A673 (cell line): ENCODE results near the gene SMIM24. TPM values are rescaled to one million over a fixed set of nuclear protein-coding genes. Genes with fewer than 3 reads are reported as not detected.

Experiments
- BruUV-seq: library from RNA; stranded (reverse); fragments of 400-500 nt; replicated peaks from 2 replicates; lab custom pipeline; 2021; lab: Mats Ljungman, UMichigan
- CTCF ChIA-PET: fragments of 300-600 bp; sonication (Branson Sonifier 250); formaldehyde crosslinking; loops from one replicate; lab custom pipeline; 2022; ENCODE audit warnings: antibody characterized with exemption; lab: Charles Lee
- POLR2A ChIA-PET: fragments of 300-600 bp; sonication (Branson Sonifier 250); formaldehyde crosslinking; loops from one replicate; lab custom pipeline; 2022; ENCODE audit warnings: antibody characterized with exemption; ENCODE audit not compliant: low non-redundant PET; lab: Charles Lee
- DNase-seq: peaks from one replicate; pipeline ENCODE4 v3.0.0-alpha.2; 2015; ENCODE audit warnings: low spot score
- H3K27ac ChIP-seq: fragments of 200-600 bp; sonication (generic); 2 replicates; pipeline ENCODE4 v1.5.1; 2016; ENCODE audit warnings: mixed run types, low read depth, mild to moderate bottlenecking, mixed read lengths, antibody characterized with exemption, low read length; ENCODE audit not compliant: poor library complexity, severe bottlenecking
- H3K27me3 ChIP-seq: fragments of 200-600 bp; sonication (generic); replicated peaks from 2 replicates; pipeline ENCODE4 v1.6.1; 2017; ENCODE audit warnings: mixed run types, low read depth, mild to moderate bottlenecking, mixed read lengths, antibody characterized with exemption, low read length; ENCODE audit not compliant: insufficient read depth, poor library complexity
- H3K36me3 ChIP-seq: fragments of 200-600 bp; sonication (generic); 2 replicates; pipeline ENCODE4 v1.6.1; 2016; ENCODE audit warnings: mixed run types, mild to moderate bottlenecking, mixed read lengths, antibody characterized with exemption, low read length; ENCODE audit not compliant: insufficient read depth, poor library complexity, severe bottlenecking
- H3K4me1 ChIP-seq: fragments of 200-600 bp; sonication (generic); 2 replicates; pipeline ENCODE4 v1.6.1; 2017; ENCODE audit warnings: mixed run types, mild to moderate bottlenecking, mixed read lengths, antibody characterized with exemption, low read length; ENCODE audit not compliant: insufficient read depth, poor library complexity, severe bottlenecking
- H3K4me3 ChIP-seq: fragments of 200-600 bp; sonication (generic); 2 replicates; pipeline ENCODE4 v1.5.1; 2016; ENCODE audit warnings: low read depth, mixed run types, mild to moderate bottlenecking, mixed read lengths, low read length; ENCODE audit not compliant: poor library complexity, severe bottlenecking
- H3K9me3 ChIP-seq: fragments of 200-600 bp; sonication (generic); 2 replicates; pipeline ENCODE4 v1.6.1; 2016; ENCODE audit warnings: mixed run types, low read depth, mild to moderate bottlenecking, mixed read lengths, antibody characterized with exemption, low read length; ENCODE audit not compliant: poor library complexity, severe bottlenecking
- CTCF ChIP-seq: fragments of 300-800, 200-600 bp; sonication (generic); conservative IDR thresholded peaks from 2 replicates; pipeline ENCODE4 v1.5.1; 2017; ENCODE audit warnings: low read depth, mild to moderate bottlenecking, antibody characterized with exemption, low read length, moderate library complexity, mixed read lengths
- EZH2 ChIP-seq: fragments of 200-600 bp; sonication (generic); IDR thresholded peaks from 2 replicates; pipeline ENCODE4 v1.6.1; 2017; ENCODE audit warnings: borderline replicate concordance, low read depth, mild to moderate bottlenecking, mixed read lengths, antibody characterized with exemption, low read length; ENCODE audit not compliant: poor library complexity, severe bottlenecking
- intact Hi-C: fragments of 100-400 bp; cut with micrococcal nuclease; formaldehyde crosslinking; loops from one replicate; pipeline ENCODE4 v1.10.0; 2022; ENCODE audit not compliant: unreplicated experiment
- total RNA-seq: library from RNA; stranded (reverse); gene quantifications from 2 replicates; pipeline ENCODE4 v1.2.3, GENCODE V29; 2021

SMIM24 gene
- total RNA-seq, 1 experiment from 2014 or later = not detected

GRCh38 chr19:3471954-3472655, 8.2 kb downstream of the SMIM24 start:
- POLR2A ChIA-PET = no interaction called here
- intact Hi-C loops = loop anchor here (5.0 kb wide), 1 partner anchor 165 kb away; no protein-coding TSS in a partner anchor
- H3K4me1 ChIP-seq = no peaks in the 10 kb centered on the region
- DNase-seq = peak; percentile 46
- no peak overlapping the region for H3K4me3 ChIP-seq
- no peaks in the 10 kb centered on the region for H3K9me3 ChIP-seq
- TF ChIP-seq EZH2 (no peak), CTCF (peak; percentile 97)
- peaks cover 3% of the 10 kb centered on the region for H3K27me3 ChIP-seq
- CTCF ChIA-PET = interaction anchor here (1.0 kb wide), 1 partner anchor 167 kb away, joined by 3 read pairs; no protein-coding TSS in a partner anchor
- BruUV-seq = no TSS peak
- H3K36me3 ChIP-seq = no peaks in the 10 kb centered on the region
- no peak overlapping the region for H3K27ac ChIP-seq

GRCh38 chr19:3470500-3471128, 9.7 kb downstream of the SMIM24 start:
- Histone ChIP-seq H3K9me3 (no peaks in the 10 kb centered on the region), H3K4me3 (no peak overlapping the region), H3K27ac (no peak overlapping the region), H3K36me3 (no peaks in the 10 kb centered on the region), H3K27me3 (peaks cover 3% of the 10 kb centered on the region), H3K4me1 (no peaks in the 10 kb centered on the region)
- POLR2A ChIA-PET = no interaction called here
- CTCF ChIA-PET = interaction anchor here (0.9 to 1.0 kb wide), 3 partner anchors 9 to 195 kb away, joined by 3 to 4 read pairs (median 4); no protein-coding TSS in a partner anchor
- no TSS peak for BruUV-seq
- intact Hi-C loops = loop anchor here (5.0 kb wide), 1 partner anchor 163 kb away; no protein-coding TSS in a partner anchor
- TF ChIP-seq CTCF (no peak), EZH2 (no peak)
- no peak for DNase-seq

GRCh38 chr19:3469638-3470499, 10.5 kb downstream of the SMIM24 start:
- no peak for DNase-seq
- POLR2A ChIA-PET = no interaction called here
- TF ChIP-seq EZH2 (no peak), CTCF (peak; percentile 37)
- Histone ChIP-seq H3K9me3 (no peaks in the 10 kb centered on the region), H3K27ac (no peak overlapping the region), H3K36me3 (no peaks in the 10 kb centered on the region), H3K4me3 (no peak overlapping the region), H3K4me1 (no peaks in the 10 kb centered on the region), H3K27me3 (peaks cover 3% of the 10 kb centered on the region)
- no TSS peak for BruUV-seq
- CTCF ChIA-PET = interaction anchor here (0.9 kb wide), 2 partner anchors 10 to 194 kb away, joined by 3 to 4 read pairs; no protein-coding TSS in a partner anchor
- intact Hi-C loops = loop anchor here (5.0 kb wide), 1 partner anchor 163 kb away; no protein-coding TSS in a partner anchor
